Heart left ventricle (tissue), 13 donors: ENCODE measurements around the gene DUSP5.

ENCODE experiments used
- CTCF ChIP-seq, 12 donors: fragments of 200-600 bp; sonication (generic) in 4 of 12; IDR thresholded peaks; one replicate each; pipeline versions ENCODE4 v1.5.0 to v1.8.0; 2018 to 2022; ENCODE audit warnings: antibody characterized with exemption in 12 of 12, mild to moderate bottlenecking in 5 of 12
- POLR2A ChIP-seq, 2 donors: fragments of 450-650 bp; IDR thresholded peaks; one replicate each; pipeline ENCODE4 v1.6.1; 2017; ENCODE audit warnings: antibody characterized with exemption in 2 of 2, mild to moderate bottlenecking in 2 of 2, moderate library complexity in 2 of 2
- donor health status: ischemic (EF 13 %, LVEDD 7.1; RV severe dilation, severe dysfunction).
- donor health status: DM: no; HTN: yes; CAD: no.
- donor health status: DM: no; HTN: no; CAD: no.
- donor health status: ischemic (EF 25% LVEDD 6.9; RV normal size, moderate dysfunction).
- donor health status: ischemic (EF 25% LVEDD 5.7; RV mildly dilated, moderate dysfunction).
- donor health status: ischemic (EF 35%, LVEDD 5.7; RV mildly dilated, moderate dysfunction).
- donor health status: nonischemic (EF 11% LVEDD 7.7; RV severe dilation, severe dysfunction).
- donor health status: DM: yes; HTN: yes; CAD: no.
- donor health status: PGD.
- donor health status: ischemic (EF 29% LVEDD 5.4; RV normal size, mild dysfunction).
- donor health status: nonischemic (EF 23%, LVEDD 6.1; RV moderate dilation, normal function).

GRCh38 chr10:110455446-110455845, 42.3 kb upstream of the DUSP5 start:
- TF ChIP-seq CTCF (IDR thresholded peaks at IDR 0.05) = no peak
- no peak for TF ChIP-seq POLR2A (IDR thresholded peaks at IDR 0.05)
